Mucosa of gallbladder (tissue), 1 donor: Measurements from ENCODE around the gene PRMT7. TPM values are rescaled to one million over a fixed set of nuclear protein-coding genes. Genes with fewer than 3 reads are reported as not detected.

Source experiments
- DNase-seq: peaks from one replicate; pipeline ENCODE4 v3.0.0-alpha.2; 2020; ENCODE audit warnings: low spot score
- total RNA-seq: library from RNA; stranded (reverse); gene quantifications from one replicate; pipeline ENCODE4 v1.2.1, GENCODE V29; 2021
- donor health status: DM: no; HTN: no; CAD: no.

PRMT7 gene, protein sequence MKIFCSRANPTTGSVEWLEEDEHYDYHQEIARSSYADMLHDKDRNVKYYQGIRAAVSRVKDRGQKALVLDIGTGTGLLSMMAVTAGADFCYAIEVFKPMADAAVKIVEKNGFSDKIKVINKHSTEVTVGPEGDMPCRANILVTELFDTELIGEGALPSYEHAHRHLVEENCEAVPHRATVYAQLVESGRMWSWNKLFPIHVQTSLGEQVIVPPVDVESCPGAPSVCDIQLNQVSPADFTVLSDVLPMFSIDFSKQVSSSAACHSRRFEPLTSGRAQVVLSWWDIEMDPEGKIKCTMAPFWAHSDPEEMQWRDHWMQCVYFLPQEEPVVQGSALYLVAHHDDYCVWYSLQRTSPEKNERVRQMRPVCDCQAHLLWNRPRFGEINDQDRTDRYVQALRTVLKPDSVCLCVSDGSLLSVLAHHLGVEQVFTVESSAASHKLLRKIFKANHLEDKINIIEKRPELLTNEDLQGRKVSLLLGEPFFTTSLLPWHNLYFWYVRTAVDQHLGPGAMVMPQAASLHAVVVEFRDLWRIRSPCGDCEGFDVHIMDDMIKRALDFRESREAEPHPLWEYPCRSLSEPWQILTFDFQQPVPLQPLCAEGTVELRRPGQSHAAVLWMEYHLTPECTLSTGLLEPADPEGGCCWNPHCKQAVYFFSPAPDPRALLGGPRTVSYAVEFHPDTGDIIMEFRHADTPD
- 34.3 TPM for total RNA-seq

GRCh38 chr16:68310774-68311511, at the start of gene PRMT7, which contains the start of gene SLC7A6OS:
Gene PRMT7 (plus strand): TSS chr16:68311019. CDS start chr16:68315980, 4,961 bp downstream.
Gene SLC7A6OS (minus strand): TSS chr16:68310946. CDS start chr16:68310926, 20 bp downstream.
- DNase-seq: peak; percentile 93

- DNase-seq: no peak
Measured at GRCh38 chr16:68263559-68264127, 47.2 kb upstream of the PRMT7 start.

- DNase-seq: peak; percentile 62
Measured at GRCh38 chr16:68264128-68265077, 46.4 kb upstream of the PRMT7 start, which contains the start of gene SLC7A6. Gene SLC7A6 (plus strand): TSS chr16:68264526. CDS start chr16:68274727, 10,201 bp downstream.

DNA sequence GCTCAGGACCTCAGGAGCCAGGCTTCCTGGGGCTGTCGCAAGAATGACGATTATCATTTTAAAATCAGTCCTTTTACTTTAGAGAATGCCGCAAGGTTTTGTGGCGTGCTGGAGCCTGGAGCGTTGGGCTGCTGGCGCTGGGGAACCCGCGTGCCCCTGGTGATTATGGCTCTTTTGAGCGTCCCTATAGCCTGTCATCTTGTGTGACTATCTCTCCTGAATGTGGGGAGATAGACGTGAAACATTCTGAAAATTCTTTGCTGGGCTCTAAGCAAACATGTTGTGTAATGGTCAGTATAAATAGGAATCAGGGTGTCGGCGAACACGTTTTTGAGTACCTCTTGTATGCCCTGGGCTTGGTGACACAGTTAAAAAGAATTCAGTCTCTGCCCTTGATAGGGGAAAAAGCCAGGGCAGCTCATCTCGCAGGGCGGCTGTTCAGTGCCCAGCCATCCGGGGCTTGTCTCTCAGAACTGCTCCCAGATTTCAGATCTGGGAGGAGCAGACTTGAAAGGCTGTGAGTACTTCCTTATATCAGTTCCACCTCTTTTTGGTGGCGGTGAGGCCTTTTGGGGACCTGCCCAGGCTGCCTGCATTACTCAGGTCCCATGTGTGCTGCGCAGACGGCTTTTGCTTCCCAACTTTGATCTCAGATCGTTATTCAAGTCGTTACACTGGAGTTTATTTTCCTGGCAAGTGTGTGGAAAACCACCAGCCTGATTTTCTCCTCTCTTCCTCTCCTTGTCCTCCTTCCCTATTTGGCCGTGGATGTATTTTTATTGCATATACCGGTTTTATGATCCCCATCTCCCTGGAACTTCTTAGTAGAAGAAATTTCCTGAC, 45.5 kb upstream of the PRMT7 start:
- no peak for DNase-seq

- no peak for DNase-seq
Measured at GRCh38 chr16:68267612-68268405, 43.0 kb upstream of the PRMT7 start.

DNA sequence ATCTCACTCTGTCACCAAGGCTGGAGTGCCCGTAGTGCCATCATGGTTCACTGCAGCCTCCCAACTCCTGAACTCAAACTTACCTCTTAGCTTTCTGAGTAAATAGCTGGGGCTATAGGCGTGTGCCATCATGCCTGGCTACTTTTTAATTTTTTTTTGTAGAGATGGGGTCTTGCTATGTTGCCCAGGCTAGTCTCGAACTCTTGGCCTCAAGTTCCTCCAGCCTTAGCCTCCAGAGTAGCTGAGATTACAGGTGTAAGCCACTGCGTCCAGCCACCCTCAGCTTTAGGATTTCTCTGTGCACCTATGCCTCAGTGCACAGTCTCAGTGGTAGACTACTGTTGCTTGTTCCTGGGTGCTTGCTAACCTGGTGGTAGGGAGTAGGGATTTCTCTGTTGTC, 41.0 kb upstream of the PRMT7 start:
- no peak for DNase-seq

DNA sequence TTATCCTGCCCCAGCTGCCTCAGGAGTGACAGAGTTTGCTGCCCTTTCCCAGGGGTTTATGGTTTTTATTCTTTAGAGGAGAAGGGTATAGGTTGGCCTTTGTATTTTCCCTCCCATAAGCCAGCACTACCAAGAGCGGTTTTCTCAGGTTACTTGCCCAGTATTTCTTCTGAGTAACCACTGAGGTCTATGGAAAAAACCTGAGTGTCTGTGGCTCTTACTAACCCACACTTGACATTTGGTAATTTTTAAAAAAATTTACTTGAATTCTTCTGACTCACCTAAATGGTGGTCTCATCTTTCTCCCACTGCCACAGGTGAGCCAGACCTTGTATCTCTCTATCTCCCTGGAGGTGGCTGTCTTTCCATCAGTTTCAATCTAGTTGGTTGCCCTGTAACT, 40.5 kb upstream of the PRMT7 start:
- DNase-seq: no peak

DNA sequence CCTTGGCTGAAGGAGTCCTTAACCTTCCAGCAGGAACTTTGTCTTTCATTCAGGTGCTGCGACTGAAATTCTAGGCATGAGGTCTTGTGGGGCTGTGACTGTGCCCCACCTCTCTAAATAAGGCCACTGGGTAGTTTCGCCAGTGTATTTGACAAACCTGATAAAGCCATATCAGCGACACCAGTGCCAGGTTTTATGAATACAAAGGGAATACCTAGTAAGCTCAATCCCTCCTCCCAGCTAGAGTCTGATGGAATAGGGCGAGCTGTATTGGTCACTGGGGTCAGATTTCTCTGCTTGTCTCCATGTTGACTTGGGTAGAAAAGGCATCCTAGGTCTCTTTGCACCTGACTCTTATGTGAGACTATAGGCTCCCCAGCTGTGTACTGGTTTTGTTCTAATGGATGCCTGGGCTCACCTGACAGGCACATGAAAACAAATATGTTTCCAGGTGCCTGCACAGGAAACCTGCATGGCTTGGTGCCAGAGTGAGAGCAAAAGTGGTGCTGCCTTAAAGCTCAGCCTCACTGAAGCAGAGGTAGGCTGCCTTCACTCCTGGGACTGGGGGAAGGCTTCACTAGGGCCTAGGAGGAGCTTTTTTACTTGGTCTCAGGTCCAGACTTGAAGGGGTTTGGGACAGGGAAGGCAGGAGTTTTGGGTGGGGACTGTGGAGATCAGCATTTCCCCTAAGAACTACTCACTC, 38.2 kb upstream of the PRMT7 start:
- DNase-seq: no peak

DNA sequence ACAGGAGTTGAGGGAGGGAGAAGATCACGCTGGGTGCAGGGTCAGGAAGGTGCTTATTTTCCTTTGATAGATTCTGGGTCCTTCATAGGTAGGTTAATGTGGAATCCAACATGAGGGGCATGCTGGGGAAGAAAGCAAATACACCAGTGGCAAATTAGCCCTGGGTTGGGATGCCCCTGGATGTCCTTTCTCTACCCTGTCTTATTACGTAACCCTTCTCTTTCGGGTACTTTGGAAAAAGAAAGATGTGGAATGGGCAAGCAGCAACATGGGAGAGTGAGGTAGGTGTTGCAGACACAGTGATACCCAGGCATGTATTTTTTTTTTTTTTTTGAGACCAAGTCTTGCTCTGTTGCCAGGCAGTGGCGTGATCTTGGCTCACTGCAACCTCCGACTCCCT, 37.4 kb upstream of the PRMT7 start:
- DNase-seq: no peak

GRCh38 chr16:68273896-68274295, 36.9 kb upstream of the PRMT7 start:
- no peak for DNase-seq

DNA sequence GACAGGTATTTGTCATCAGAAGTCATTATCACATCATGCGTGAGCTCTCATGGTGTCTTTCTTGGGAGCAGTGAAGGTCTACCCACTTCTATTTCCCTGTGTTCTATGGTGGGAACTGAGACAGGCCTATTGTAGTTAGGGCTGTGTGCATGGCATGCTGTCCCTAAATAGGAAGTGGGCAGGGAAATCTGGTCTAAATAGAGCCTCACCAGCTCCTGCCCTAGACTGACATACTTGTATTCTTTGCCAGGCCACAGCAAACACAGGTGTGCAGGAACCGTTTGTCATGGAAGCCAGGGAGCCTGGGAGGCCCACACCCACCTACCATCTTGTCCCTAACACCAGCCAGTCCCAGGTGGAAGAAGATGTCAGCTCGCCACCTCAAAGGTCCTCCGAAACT, 36.4 kb upstream of the PRMT7 start:
- DNase-seq: no peak

GRCh38 chr16:68275611-68276191, 35.1 kb upstream of the PRMT7 start:
- no peak for DNase-seq

DNA sequence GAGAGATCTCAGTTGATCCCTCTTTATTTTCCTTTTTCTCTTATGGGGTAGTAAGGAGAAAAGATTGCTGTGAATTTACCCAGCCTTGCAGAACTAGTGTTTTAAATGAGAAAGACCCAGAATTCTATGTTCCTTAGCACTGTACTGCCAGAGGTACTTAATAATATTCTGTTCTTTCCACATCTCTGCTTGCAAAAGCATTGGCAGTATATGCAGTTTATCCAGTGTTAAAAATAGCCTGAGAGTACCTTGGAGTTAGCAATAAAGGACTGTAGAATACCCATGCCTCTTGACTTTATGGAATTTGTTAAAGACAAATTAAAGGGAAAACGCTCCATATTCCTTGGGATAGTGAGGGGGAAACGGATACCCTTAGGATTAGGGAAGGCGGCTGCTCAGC, 34.6 kb upstream of the PRMT7 start:
- DNase-seq: no peak

DNA sequence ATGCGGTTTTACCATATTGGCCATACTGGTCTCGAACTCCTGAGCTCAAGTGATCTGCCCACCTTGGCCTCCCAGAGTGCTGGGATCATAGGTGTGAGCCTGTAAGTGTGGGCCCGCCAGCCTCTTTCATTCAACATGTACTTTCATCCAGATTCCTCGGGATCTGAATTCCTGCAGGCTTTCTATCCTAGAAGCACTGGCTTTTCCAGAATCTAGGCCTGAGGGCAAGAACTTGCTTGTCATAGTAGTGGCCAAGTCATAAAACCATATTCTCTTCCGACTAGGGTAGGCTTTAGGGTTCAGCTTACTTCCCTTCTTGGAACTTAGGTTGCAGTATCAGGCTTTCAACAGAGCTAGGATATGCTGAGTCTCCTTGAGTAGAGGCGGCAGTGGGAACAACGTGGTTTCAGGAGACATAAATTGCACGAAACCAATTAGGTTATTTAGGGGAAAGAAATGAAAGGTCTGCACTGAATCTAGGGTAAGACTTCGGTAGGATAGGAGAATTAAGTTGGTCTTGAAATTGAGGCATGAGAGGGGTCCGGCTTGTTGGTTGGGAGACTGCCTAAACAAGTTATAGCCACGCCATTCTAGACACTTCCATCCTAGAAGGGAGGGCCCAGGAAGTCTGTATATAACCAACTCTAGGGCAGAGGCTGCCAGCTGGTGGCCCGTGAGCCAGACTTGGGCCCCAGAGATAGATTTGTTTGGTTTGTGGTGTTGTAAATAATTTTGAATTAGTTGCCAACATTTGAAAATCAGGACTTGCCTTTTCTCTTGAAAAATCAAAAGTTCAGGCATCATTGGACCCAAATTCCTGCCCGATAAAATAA, 30.9 kb upstream of the PRMT7 start:
- no peak for DNase-seq

GRCh38 chr16:68281368-68282063, 29.3 kb upstream of the PRMT7 start:
- no peak for DNase-seq

DNA sequence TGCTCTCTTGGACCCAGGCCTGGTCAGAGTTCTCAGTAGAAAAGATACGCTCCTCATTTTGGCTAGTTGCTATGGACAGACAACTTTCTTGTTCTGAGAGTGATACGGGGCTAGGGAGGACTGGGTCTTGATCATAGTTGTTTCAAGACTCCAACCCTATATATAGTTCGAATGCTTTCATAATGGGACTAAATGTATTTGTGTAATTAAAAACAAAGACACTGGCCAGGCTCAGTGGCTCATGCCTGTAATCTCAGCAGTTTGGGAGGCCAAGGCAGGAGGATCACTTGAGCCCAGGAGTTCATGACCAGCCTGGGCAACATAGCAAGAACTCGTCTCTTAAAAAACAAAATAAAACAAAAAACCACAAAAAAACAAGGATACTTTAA, 28.8 kb upstream of the PRMT7 start:
- DNase-seq: no peak
